Right lobe of liver (tissue), 4 donors: ENCODE measurements around the gene CCDC28A.

Source experiments
- CTCF ChIP-seq, 4 donors: fragments of 200-600 bp in 3 of 4; fragments of 450-650 bp in 1 of 4; IDR thresholded peaks; one replicate each; pipeline versions ENCODE4 v1.5.1 to v1.8.0; 2016 to 2022; ENCODE audit warnings: antibody characterized with exemption in 4 of 4, mild to moderate bottlenecking in 2 of 4
- POLR2A ChIP-seq: fragments of 450-650 bp; IDR thresholded peaks from one replicate; pipeline ENCODE4 v1.6.1; 2017; ENCODE audit warnings: antibody characterized with exemption, mild to moderate bottlenecking
- donor health status: DM: no; HTN: no; CAD: no.
- donor health status: DM: no; HTN: no; CAD: no.
- donor health status: DM: no; HTN: yes; CAD: no.

DNA sequence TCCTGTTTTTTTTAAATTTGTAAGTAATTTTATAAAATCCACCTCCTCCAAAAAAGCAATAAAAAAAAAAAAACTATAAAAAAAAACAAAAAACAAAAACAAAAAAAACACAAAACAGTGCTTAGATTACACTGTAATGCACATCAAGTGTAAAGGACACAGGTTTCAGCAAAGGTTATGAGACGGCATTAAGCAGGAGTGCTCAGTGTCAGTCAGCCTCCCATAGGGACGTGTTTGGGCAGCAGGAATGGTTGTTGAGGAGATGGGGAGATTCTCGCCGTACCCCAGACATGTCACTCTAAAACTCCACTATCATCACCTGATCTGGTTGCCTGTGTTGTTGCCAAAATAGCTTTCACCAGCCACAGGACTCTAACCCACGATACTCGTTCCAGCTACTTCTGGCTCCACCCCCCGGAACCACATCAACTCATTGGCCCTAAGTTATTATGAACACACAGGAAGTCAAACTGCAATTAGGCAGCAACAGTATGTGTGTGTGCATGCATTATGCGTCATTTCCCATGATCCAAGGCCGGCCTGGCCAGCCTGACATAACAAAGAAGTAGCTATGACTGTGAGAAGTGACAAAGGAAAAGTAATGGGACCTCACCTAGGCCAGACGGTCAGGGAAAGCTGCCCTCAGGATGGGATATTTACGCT is 51.0 kb downstream of the CCDC28A start:
- TF ChIP-seq CTCF (IDR thresholded peaks at IDR 0.05), result no peak
- no peak for TF ChIP-seq POLR2A
